GM19351 (cell line): ENCODE data around the gene CCR7.

Experiments
- ATAC-seq: cut with Tn5 transposase; IDR thresholded peaks from one replicate; pipeline ENCODE4 v1.9.1; 2021; ENCODE audit warnings: mild to moderate bottlenecking, moderate library complexity; ENCODE audit not compliant: unreplicated experiment

The CCR7 gene

GRCh38 chr17:40538936-40539705 is 26.2 kb downstream of the CCR7 start:
- ATAC-seq: no peak

- ATAC-seq: no peak
These were observed 27.0 kb downstream of the CCR7 start for GRCh38 chr17:40538019-40538935.

- ATAC-seq: no peak
These were observed 28.7 kb downstream of the CCR7 start for GRCh38 chr17:40536295-40537171.

- no peak for ATAC-seq
These were observed 29.4 kb downstream of the CCR7 start for GRCh38 chr17:40535924-40536294.

GRCh38 chr17:40535438-40535837 is 29.8 kb downstream of the CCR7 start:
- no peak for ATAC-seq

GRCh38 chr17:40534371-40535189 is 30.7 kb downstream of the CCR7 start:
- no peak for ATAC-seq

GRCh38 chr17:40533896-40534295 is 31.4 kb downstream of the CCR7 start:
- no peak for ATAC-seq

GRCh38 chr17:40532520-40533253 is 32.6 kb downstream of the CCR7 start:
- no peak for ATAC-seq

- ATAC-seq: peak; percentile 47
These were observed 34.0 kb downstream of the CCR7 start for GRCh38 chr17:40531051-40531991.

- ATAC-seq: no peak
These were observed 34.7 kb downstream of the CCR7 start for GRCh38 chr17:40530531-40530994.

- no peak for ATAC-seq
These were observed 35.3 kb downstream of the CCR7 start for GRCh38 chr17:40529991-40530390.

GRCh38 chr17:40528692-40529417 is 36.4 kb downstream of the CCR7 start:
- no peak for ATAC-seq

- no peak for ATAC-seq
These were observed 38.6 kb downstream of the CCR7 start for GRCh38 chr17:40526668-40527067.

- no peak for ATAC-seq
These were observed 40.0 kb downstream of the CCR7 start for GRCh38 chr17:40525294-40525693.

GRCh38 chr17:40524243-40524965 is 40.9 kb downstream of the CCR7 start:
- ATAC-seq: no peak

GRCh38 chr17:40522961-40523310 is 42.3 kb downstream of the CCR7 start:
- no peak for ATAC-seq
